ENCODE results near the gene PRRT1. TPM values are rescaled to one million over a fixed set of nuclear protein-coding genes. Genes with fewer than 3 reads are reported as not detected.
A peak's percentile ranks its signal among the peaks of the same experiment; 100 is the strongest.

PRRT1 gene
- total RNA-seq, 4 donors from 2014 or later: 1.2 to 4.8 (median 3.1) TPM

DNA sequence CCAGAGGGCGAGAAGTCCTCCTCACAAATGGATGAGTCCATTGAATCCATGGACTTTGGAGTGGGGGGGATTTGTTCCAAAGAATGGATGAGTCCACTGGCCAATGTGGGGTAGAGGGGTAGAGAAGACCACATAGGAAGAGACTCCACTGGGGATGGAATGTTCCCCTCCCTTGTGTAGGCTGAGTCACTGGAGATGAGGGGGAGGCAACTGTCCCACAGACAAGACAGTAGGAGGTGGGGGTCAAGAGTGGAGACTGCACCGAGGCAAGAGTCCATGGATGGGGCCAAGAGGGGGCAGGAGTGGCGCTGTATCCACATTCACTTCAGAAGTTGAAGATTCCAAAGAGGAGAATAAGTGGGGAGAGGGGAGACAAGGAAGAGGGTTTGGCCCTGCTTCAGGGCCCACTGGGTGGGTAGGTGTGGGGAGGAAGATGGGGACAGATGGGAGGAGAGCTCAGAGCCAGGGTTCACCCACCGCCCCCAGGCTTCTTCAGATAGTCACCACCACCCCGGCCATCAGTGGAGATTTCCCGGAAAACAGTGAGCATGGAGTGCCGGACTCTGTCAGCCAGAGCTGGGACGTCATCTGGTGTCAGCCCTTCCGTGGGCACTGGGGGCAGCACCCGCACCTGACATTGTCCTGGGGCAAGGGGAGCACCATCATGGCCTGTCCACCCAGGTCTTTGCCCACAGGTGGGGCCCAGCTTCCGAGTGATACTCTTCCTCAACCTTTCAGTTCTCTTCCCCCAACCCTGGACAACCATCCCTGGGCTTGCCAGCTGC is 17.3 kb upstream of the PRRT1 start:
- Histone ChIP-seq H3K36me3 (peaks cover 0 to 74% of the 10 kb centered on the region in 2 donors), H3K4me1 (peaks cover 0 to 24% (median 0%) of the 10 kb centered on the region in 3 donors), H3K27me3 (no peaks in the 10 kb centered on the region), H3K27ac (peak overlapping the region in 3 of 4 donors; percentile 16 to 74 (median 35)), H3K9me3 (no peaks in the 10 kb centered on the region), H3K4me3 (no peak overlapping the region)
- TF ChIP-seq POLR2AphosphoS5 (IDR thresholded peaks at IDR 0.05) (no peak), EP300 (IDR thresholded peaks at IDR 0.05) (no peak), POLR2A (IDR thresholded peaks at IDR 0.05) (no peak)
- TF ChIP-seq, protein P1, sequence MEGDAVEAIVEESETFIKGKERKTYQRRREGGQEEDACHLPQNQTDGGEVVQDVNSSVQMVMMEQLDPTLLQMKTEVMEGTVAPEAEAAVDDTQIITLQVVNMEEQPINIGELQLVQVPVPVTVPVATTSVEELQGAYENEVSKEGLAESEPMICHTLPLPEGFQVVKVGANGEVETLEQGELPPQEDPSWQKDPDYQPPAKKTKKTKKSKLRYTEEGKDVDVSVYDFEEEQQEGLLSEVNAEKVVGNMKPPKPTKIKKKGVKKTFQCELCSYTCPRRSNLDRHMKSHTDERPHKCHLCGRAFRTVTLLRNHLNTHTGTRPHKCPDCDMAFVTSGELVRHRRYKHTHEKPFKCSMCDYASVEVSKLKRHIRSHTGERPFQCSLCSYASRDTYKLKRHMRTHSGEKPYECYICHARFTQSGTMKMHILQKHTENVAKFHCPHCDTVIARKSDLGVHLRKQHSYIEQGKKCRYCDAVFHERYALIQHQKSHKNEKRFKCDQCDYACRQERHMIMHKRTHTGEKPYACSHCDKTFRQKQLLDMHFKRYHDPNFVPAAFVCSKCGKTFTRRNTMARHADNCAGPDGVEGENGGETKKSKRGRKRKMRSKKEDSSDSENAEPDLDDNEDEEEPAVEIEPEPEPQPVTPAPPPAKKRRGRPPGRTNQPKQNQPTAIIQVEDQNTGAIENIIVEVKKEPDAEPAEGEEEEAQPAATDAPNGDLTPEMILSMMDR (IDR thresholded peaks at IDR 0.05): no peak
- WGBS, 2 donors (ENCODE audit: low coverage in 1 of 2): 59 to 64% methylated on average over 3 to 4 of the region's 11 CpGs
- no peak for ATAC-seq

DNA sequence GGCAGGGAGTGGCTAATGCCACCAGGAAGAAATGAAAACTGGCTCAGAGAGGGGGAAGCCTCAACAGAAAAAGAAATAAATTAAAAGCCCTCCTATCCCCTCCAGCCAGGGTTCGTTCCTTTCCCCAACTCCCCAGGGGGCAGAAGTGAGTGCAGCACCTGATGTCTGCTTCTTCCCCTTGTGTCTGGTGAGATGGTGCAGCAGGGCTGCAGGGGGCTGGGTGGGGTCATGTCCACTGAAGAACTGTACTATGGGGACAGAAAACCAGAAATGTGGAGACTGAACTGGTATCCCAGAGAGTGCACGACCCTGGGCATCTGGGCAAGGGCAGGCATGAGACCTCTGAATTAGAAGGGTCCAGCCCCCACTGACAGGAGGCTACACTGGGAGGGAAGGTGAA is 16.6 kb upstream of the PRRT1 start:
- Histone ChIP-seq H3K4me1 (peaks cover 0 to 22% (median 0%) of the 10 kb centered on the region in 3 donors), H3K27ac (peak overlapping the region in 3 of 4 donors; percentile 16 to 74 (median 35)), H3K36me3 (peaks cover 0 to 80% of the 10 kb centered on the region in 2 donors), H3K4me3 (no peak overlapping the region), H3K27me3 (no peaks in the 10 kb centered on the region), H3K9me3 (no peaks in the 10 kb centered on the region)
- TF ChIP-seq EP300 (IDR thresholded peaks at IDR 0.05) (no peak), POLR2A (IDR thresholded peaks at IDR 0.05) (no peak), POLR2AphosphoS5 (IDR thresholded peaks at IDR 0.05) (no peak)
- TF ChIP-seq, protein P1 (IDR thresholded peaks at IDR 0.05): no peak
- WGBS, 2 donors (ENCODE audit: low coverage in 1 of 2): 61 to 67% methylated on average over 1 to 2 of the region's 2 CpGs
- no peak for ATAC-seq

DNA sequence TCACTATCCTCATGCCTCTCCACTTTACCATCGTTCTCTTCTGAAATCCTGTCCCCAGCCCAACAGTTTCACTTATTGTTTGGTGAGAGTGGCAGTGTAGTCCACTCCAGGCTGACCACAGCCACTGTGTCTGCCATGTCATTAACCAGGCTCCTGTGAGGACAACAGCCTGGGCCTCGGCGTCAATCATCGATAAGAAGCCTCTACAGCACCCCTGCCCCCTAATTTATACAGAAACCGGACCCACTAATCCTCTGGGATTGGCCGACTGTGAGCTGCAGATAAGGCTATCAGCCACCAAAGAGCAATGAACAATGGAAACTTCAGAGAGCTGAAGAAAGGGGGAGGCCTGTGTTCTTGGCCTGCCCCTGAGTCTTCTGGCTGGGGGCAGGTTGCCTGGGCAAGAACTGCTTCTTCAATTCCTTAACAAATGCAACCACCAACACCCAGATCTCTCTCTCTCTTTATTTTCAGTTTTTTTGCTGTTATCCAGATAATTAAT is 16.1 kb upstream of the PRRT1 start:
- Histone ChIP-seq H3K4me1 (peaks cover 0 to 22% (median 0%) of the 10 kb centered on the region in 3 donors), H3K27me3 (no peaks in the 10 kb centered on the region), H3K9me3 (no peaks in the 10 kb centered on the region), H3K4me3 (no peak overlapping the region), H3K27ac (peak overlapping the region in 2 of 4 donors; percentile 35 to 74), H3K36me3 (peaks cover 0 to 86% of the 10 kb centered on the region in 2 donors)
- no peak for ATAC-seq
- 62 to 83% methylated on average over 1 to 4 of the region's 6 CpGs for WGBS, 2 donors (ENCODE audit: low coverage in 1 of 2)
- no peak for TF ChIP-seq POLR2A (IDR thresholded peaks at IDR 0.05)
- no peak for TF ChIP-seq POLR2AphosphoS5 (IDR thresholded peaks at IDR 0.05)
- TF ChIP-seq, protein P1 (IDR thresholded peaks at IDR 0.05): no peak
- no peak for TF ChIP-seq EP300 (IDR thresholded peaks at IDR 0.05)

DNA sequence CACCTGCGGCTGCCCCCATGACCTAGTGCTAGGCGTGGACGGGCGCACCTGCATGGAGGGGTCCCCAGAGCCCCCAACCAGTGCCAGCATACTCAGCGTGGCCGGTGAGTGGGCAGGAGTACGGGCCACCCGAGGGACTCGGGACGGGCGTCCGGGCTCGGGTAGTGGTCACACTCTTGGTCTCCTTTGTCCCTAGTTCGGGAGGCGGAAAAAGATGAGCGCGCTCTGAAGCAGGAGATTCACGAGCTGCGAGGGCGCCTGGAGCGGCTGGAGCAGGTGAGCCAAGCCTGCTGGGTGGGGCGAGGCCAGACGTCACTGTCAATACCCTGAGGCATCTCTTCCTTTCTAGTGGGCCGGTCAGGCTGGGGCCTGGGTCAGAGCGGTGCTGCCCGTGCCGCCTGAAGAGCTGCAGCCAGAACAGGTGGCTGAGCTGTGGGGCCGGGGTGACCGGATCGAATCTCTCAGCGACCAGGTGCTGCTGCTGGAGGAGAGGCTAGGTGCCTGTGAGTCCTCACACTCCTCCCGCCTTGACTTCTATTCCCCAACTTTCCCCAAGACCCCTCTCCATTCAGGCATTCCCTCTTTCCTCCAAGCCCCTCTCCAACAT is 15.5 kb upstream of the PRRT1 start:
- H3K4me1 ChIP-seq: peaks cover 0 to 19% (median 0%) of the 10 kb centered on the region in 3 donors
- peaks cover 0 to 91% of the 10 kb centered on the region in 2 donors for H3K36me3 ChIP-seq
- H3K9me3 ChIP-seq: no peaks in the 10 kb centered on the region
- peak overlapping the region in 3 of 4 donors; percentile 22 to 74 (median 35) for H3K27ac ChIP-seq
- H3K27me3 ChIP-seq: no peaks in the 10 kb centered on the region
- no peak for ATAC-seq
- 66 to 88% methylated on average over 1 to 7 of the region's 32 CpGs for whole genome bisulfite sequencing, 2 donors (ENCODE audit: low coverage in 1 of 2)
- no peak for TF ChIP-seq POLR2AphosphoS5 (IDR thresholded peaks at IDR 0.05)
- no peak for TF ChIP-seq EP300 (IDR thresholded peaks at IDR 0.05)
- TF ChIP-seq, protein P1 (IDR thresholded peaks at IDR 0.05): no peak
- no peak for TF ChIP-seq POLR2A (IDR thresholded peaks at IDR 0.05)
- H3K4me3 ChIP-seq: no peak overlapping the region
